Esophagus (tissue), 2 donors: ENCODE measurements around the gene ZIC5. TPM values are rescaled to one million over a fixed set of nuclear protein-coding genes. Genes with fewer than 3 reads are reported as not detected.

ENCODE experiments used
- H3K27ac ChIP-seq, 2 donors: one replicate each; pipeline ENCODE4 v1.5.1; 2013; ENCODE audit warnings: low read depth in 2 of 2, mild to moderate bottlenecking in 2 of 2, inconsistent platforms in 1 of 2, low read length in 1 of 2, moderate library complexity in 1 of 2
- H3K27me3 ChIP-seq, 2 donors: one replicate each; pipeline ENCODE4 v1.6.1; 2013; ENCODE audit warnings: low read length in 2 of 2, control low read depth in 1 of 2, mild to moderate bottlenecking in 1 of 2; ENCODE audit not compliant: insufficient read depth in 2 of 2, control insufficient read depth in 1 of 2
- H3K36me3 ChIP-seq, 2 donors: one replicate each; pipeline ENCODE4 v1.6.1; 2013; ENCODE audit warnings: low read length in 1 of 2; ENCODE audit not compliant: control insufficient read depth in 2 of 2, insufficient read depth in 2 of 2
- H3K4me1 ChIP-seq, 2 donors: one replicate each; pipeline ENCODE4 v1.6.1; 2013; ENCODE audit warnings: low read length in 1 of 2; ENCODE audit not compliant: control insufficient read depth in 2 of 2, insufficient read depth in 2 of 2
- H3K4me3 ChIP-seq, 2 donors: one replicate each; pipeline ENCODE4 v1.5.1; 2013; ENCODE audit warnings: low read length in 2 of 2, mild to moderate bottlenecking in 2 of 2, low read depth in 1 of 2, moderate library complexity in 1 of 2
- H3K9me3 ChIP-seq, 2 donors: one replicate each; pipeline ENCODE4 v1.6.1; 2013; ENCODE audit warnings: mild to moderate bottlenecking in 2 of 2, low read depth in 1 of 2, low read length in 1 of 2, moderate library complexity in 1 of 2; ENCODE audit not compliant: control insufficient read depth in 2 of 2, insufficient read depth in 1 of 2
- WGBS, 2 donors: extraction: QIAGEN DNeasy Blood & Tissue Kit; methylation state at CpG; one replicate each; pipeline ENCODE4 v1.1.7; 2013; 5-methylcytosine and 5-hydroxymethylcytosine counted together
- polyA plus RNA-seq, 2 donors: library from polyadenylated mRNA; stranded (reverse); fragments of 200-250 nt; gene quantifications; one replicate each; pipeline ENCODE4 v1.2.3, GENCODE V29; 2013
- donor health status: healthy with polysubstance abuse.
- donor health status: Bipolar disorder and iron deficiency.

Gene ZIC5
- polyA plus RNA-seq, 2 donors = not detected

DNA sequence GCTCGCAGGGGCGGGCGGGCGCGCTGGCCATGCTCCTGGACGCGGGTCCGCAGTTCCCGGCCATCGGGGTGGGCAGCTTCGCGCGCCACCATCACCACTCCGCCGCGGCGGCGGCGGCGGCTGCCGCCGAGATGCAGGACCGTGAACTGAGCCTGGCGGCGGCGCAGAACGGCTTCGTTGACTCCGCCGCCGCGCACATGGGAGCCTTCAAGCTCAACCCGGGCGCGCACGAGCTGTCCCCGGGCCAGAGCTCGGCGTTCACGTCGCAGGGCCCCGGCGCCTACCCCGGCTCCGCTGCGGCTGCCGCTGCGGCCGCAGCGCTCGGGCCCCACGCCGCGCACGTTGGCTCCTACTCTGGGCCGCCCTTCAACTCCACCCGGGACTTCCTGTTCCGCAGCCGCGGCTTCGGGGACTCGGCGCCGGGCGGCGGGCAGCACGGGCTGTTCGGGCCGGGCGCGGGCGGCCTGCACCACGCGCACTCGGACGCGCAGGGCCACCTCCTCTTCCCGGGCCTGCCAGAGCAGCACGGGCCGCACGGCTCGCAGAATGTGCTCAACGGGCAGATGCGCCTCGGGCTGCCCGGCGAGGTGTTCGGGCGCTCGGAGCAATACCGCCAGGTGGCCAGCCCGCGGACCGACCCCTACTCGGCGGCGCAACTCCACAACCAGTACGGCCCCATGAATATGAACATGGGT, 10.6 kb upstream of the ZIC5 start:
- peaks cover 3 to 16% of the 10 kb centered on the region in 2 donors for H3K9me3 ChIP-seq
- H3K27ac ChIP-seq = no peak overlapping the region
- peak overlapping the region; percentile 43 to 66 for H3K4me3 ChIP-seq
- H3K27me3 ChIP-seq = peaks cover 0 to 79% of the 10 kb centered on the region in 2 donors
- 3% methylated on average over 70 to 98 of the region's 98 CpGs for WGBS, 2 donors
- peaks cover 2 to 18% of the 10 kb centered on the region in 2 donors for H3K4me1 ChIP-seq
- H3K36me3 ChIP-seq = no peaks in the 10 kb centered on the region

DNA sequence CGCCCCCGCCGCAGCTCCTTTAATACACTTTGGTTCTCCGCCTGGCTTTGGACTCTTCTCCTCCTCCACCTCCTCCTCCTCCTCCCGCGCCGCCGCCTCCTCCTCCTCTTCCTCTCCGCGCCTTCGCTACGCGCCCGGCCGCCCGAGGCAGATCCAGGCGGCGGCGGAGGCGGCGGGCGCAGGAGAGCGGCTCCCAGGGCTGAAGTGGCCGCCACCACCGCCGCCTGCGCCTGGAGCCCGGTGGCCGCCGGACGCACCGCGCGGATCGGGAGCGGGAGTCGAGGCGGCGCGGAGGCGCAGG, 10.1 kb upstream of the ZIC5 start, which contains the start of gene ZIC2:
ZIC2 (plus strand) TSS at position 50 of the 301 bp plus-strand sequence. CDS start 281 bp downstream, outside the sequence.
- Histone ChIP-seq H3K4me3 (peak within 1 kb of the TSS; percentile 51 to 66), H3K27ac (no peak within 1 kb of the TSS), H3K27me3 (peaks cover 0 to 77% of the 10 kb centered on the region in 2 donors), H3K36me3 (no peaks in the 10 kb centered on the region), H3K9me3 (peaks cover 3 to 16% of the 10 kb centered on the region in 2 donors), H3K4me1 (peaks cover 2 to 18% of the 10 kb centered on the region in 2 donors)
- 0 to 1% methylated on average over 11 to 41 of the region's 41 CpGs for WGBS, 2 donors

DNA sequence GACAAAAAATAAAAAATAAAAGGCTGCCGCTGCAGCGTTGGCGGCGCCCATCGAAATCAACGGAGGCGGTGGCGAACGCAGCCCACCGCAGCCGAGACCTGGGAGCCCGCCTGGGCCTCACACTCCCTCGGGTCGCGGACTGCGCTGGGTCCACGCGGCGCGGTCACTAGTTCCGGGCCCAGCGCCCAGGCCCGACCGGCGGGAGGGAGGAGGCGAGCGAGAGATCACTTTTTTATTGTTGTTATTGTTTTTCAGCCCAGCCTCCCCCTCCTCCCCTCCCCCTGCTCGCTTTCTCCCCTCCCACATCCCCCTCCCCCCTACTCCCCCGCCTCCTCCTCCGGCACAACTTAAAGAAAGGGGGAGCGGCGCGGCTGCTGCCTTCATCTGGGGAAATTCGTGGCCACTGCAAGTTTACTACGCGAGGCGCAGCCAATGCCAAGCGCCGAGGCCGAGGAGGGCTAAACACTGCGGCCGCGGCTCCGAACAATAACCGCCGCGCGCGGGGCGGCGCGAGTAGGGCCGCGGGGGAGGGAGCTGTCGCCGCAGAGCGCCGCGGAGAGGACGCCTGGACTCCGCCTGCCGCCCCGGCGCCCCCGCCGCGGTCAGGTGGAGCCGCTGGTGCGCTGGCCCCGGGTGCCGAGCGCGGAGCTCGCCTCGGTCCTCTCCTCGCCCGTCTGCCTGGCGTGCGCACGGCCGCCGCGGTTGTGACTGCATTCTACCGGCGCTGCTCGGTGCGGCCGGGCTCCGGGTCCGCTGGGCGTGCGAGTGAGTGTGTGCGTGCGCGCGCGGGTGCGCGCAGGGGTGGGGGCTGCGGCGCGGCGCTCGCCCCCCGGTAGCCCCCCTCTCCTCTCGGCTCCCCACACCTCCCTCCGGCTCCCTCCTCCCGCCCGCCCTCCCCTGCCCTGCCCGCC, 9.5 kb upstream of the ZIC5 start:
- H3K4me3 ChIP-seq = peak overlapping the region; percentile 51 to 66
- peaks cover 3 to 16% of the 10 kb centered on the region in 2 donors for H3K9me3 ChIP-seq
- no peaks in the 10 kb centered on the region for H3K36me3 ChIP-seq
- no peak overlapping the region for H3K27ac ChIP-seq
- 1 to 2% methylated on average over 67 to 109 of the region's 110 CpGs for WGBS, 2 donors
- H3K27me3 ChIP-seq = peaks cover 0 to 75% of the 10 kb centered on the region in 2 donors
- peaks cover 2 to 18% of the 10 kb centered on the region in 2 donors for H3K4me1 ChIP-seq

DNA sequence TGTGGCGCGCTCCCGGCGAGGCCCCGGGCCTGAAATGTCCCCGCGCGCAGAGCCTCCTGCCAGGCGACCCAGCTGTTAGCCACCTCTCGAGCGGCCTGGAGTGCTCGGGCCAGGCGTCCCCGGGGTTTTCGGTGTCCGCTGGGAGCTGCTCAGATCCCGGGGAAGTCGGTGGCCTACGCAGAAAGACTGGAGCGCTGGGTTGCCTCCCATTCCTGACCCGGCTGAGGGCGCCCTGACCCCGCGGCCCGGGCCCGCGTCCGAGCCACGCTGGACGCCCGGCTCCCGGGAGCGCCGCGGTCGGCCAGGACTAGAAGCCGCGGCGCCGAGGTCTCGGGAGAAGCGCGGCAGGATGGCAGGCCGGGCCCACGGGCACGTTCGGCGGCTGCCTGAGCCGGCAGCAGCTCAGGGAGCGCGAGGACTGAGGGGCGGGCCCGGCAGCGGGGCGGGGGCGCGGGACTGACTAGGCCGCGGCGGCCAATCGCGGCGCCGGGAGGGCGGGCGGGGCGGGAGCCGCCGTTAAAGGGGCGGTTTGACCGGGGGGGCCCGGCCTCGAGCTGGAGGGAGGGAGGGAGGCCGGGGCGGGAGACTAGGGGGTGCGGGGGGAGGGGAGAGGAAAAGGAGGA, 8.7 kb upstream of the ZIC5 start:
- Histone ChIP-seq H3K9me3 (peaks cover 3 to 16% of the 10 kb centered on the region in 2 donors), H3K4me1 (peaks cover 2 to 18% of the 10 kb centered on the region in 2 donors), H3K36me3 (no peaks in the 10 kb centered on the region), H3K27me3 (peaks cover 0 to 76% of the 10 kb centered on the region in 2 donors), H3K4me3 (peak overlapping the region; percentile 27 to 66), H3K27ac (no peak overlapping the region)
- WGBS, 2 donors = 2% methylated on average over 47 to 76 of the region's 76 CpGs

DNA sequence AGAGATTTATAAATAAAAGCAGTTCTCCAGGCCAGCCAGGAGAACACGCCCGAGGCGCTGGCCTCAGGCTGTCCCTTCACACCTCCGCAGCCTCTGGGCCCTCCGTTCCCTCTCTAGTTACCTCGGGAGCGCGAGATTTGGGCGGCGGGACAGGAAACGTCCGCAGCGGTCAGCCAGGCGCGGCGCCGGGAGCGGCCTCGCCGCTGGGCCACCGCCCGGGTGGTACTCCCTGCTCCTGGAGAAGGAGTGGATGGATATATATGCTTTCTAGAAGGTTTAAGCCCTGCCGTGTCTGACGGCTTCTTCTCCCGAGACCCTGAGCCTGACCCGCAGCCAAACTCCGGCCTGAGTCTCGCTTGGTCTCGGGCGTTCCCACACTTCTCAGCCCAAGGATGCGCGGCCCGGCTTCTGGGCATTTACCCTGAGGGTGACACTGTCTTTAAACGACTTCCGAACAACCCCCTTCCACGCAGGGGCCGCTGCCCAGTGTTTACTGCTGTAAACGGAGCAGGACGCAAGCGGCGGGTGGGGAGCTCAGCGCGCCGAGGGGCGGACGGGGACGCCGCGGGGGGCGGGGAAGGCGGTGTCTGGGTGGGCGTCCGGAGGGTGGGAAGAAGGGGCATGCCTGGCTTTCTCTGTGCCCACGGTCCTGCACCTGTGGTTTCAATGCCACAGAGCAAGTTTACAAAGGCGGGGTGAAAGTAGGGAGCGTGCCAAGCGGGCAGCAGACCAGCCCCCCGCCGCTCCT, 8.1 kb upstream of the ZIC5 start:
- WGBS, 2 donors = 4 to 5% methylated on average over 59 of the region's 59 CpGs
- H3K9me3 ChIP-seq = peaks cover 0 to 13% of the 10 kb centered on the region in 2 donors
- no peak overlapping the region for H3K27ac ChIP-seq
- no peaks in the 10 kb centered on the region for H3K36me3 ChIP-seq
- peaks cover 0 to 75% of the 10 kb centered on the region in 2 donors for H3K27me3 ChIP-seq
- H3K4me3 ChIP-seq = peak overlapping the region in 1 of 2 donors; percentile 66
- H3K4me1 ChIP-seq = peaks cover 2 to 18% of the 10 kb centered on the region in 2 donors

DNA sequence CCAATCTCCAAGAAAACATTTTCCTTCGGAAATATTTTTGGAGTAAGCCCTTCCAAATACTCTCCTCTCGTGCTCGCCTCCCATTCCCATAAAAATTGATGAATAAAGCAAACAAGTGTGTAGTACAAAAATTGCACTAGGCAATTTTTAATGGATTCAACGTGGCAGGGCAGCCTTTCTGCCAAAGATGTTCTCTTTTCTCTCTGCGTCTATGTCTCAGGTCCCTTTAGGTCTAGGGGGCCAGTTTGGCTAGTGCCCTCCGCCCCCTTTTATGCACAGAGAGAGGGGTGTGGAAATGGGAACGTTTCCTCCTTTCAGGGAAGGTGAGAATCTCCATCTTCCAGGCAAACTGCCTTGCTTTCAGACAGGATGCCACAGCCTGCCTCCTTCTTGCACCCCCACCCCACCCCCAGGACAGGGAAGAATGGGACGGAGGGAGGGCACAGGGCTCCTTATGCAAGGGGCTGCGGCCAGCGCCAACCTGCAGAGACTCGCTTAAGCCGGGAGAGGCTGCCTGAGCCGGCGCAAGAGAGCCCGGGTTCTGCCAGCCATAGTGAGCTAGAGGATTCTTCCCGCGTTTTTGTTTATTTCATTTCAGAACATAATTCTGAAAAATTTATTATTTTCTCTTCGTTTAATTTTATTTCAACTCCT, 7.4 kb upstream of the ZIC5 start:
- Histone ChIP-seq H3K27me3 (peaks cover 0 to 73% of the 10 kb centered on the region in 2 donors), H3K4me3 (no peak overlapping the region), H3K9me3 (peaks cover 0 to 11% of the 10 kb centered on the region in 2 donors), H3K27ac (no peak overlapping the region), H3K4me1 (peaks cover 2 to 18% of the 10 kb centered on the region in 2 donors), H3K36me3 (no peaks in the 10 kb centered on the region)
- 5 to 6% methylated on average over 18 of the region's 18 CpGs for WGBS, 2 donors

DNA sequence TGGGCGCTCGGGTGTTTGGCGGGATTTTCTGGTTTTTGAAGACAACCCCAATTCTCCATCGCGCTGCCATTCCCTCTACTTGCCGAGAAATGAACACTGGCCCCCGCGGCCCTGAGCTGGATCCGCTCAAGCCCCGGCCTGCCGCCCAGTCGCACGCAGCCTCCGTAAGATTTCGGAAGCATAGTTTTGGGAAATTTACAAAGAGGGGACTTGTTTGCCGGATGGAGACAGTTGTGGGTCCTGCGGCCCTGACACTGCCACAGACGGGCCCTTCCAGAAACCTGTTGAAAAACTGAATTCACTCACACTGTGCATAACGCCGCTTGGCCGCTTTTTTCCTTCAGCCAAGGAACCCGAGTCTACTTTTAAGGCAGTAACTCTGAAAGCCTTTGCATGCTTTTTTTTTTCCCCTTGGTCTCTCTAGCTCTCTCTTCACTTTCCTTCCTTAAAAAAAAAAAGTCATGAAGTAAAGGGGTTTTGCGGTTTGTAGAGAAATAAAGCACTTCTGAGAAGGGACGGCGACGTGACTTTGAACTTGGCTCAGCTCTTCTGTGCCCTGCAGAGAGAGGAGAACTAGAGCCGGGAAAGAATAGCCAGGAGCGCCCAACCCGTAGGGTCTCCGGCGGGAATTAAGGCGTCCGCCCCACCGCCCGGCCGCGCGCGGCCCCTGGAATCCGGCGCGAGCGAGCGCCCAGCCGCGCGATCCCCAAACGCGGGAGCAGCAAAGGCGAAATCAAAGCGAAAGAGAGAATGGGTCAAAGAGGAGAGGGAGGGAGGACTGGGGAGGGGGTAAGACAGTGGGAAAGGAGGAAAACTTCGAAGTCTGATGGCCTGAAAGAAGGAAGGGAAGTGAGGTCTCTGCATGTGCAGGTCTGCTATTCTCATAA, 6.6 kb upstream of the ZIC5 start:
- 18 to 22% methylated on average over 52 of the region's 52 CpGs for WGBS, 2 donors
- Histone ChIP-seq H3K4me1 (peaks cover 2 to 18% of the 10 kb centered on the region in 2 donors), H3K4me3 (no peak overlapping the region), H3K27ac (no peak overlapping the region), H3K27me3 (peaks cover 0 to 65% of the 10 kb centered on the region in 2 donors), H3K9me3 (peaks cover 0 to 11% of the 10 kb centered on the region in 2 donors), H3K36me3 (no peaks in the 10 kb centered on the region)

DNA sequence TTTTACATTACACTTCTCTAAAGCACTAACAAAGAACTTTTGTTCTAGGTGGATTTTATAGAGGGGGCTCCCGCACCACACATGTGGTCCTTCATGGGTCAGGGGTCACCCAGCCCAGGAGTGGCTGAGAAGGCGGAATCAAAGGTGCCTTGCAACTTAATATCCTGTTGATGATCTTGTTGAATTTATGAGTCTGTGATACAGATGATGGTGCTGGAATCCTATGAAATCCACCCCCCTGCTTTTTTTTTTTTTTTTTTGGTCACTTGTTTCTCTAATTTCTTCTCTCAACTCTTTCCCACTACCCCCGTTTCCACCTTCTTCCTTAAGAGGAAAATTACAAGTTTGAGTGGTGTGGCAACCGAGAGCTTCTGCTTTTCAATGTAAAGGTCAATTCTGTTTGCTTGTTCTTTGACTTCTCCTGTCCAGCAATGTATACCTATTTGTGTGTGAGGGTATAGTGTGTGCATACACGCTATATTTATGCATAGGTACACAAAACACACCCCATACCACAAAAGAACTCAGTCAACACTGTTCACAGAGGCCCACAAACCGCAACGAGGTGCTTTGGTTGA, 5.9 kb upstream of the ZIC5 start:
- H3K27ac ChIP-seq = no peak overlapping the region
- no peaks in the 10 kb centered on the region for H3K36me3 ChIP-seq
- peaks cover 2 to 13% of the 10 kb centered on the region in 2 donors for H3K4me1 ChIP-seq
- H3K4me3 ChIP-seq = no peak overlapping the region
- WGBS, 2 donors = 46 to 47% methylated on average over 7 of the region's 7 CpGs
- peaks cover 0 to 5% of the 10 kb centered on the region in 2 donors for H3K9me3 ChIP-seq
- H3K27me3 ChIP-seq = peaks cover 0 to 58% of the 10 kb centered on the region in 2 donors
